HEK293 (cell line): ENCODE measurements around the gene MLLT10.
A peak's percentile ranks its signal among the peaks of the same experiment; 100 is the strongest.

Experiments
- CTCF ChIA-PET: fragments of 350-600 bp; formaldehyde crosslinking; extraction: SDS; loops from one replicate; lab custom pipeline; 2021; ENCODE audit warnings: antibody characterized with exemption; lab: Yijun Ruan, JAX
- POLR2A ChIA-PET: fragments of 300-600 bp; formaldehyde crosslinking; extraction: SDS; loops from one replicate; lab custom pipeline; 2020; ENCODE audit warnings: antibody characterized with exemption, inconsistent platforms; lab: Yijun Ruan, JAX
- H3K27ac ChIP-seq: fragments of 200-500 bp; sonication (Bioruptor generic); 2 replicates; pipeline ENCODE4 v1.5.1; 2014; ENCODE audit warnings: low read depth, low read length, control low read depth, inconsistent platforms; ENCODE audit errors: extremely low read depth
- H3K36me3 ChIP-seq, 2 experiments: fragments of 200-500 bp in 1 of 2; sonication (Bioruptor generic) in 1 of 2; 1 replicate in 1 of 2; 2 replicates in 1 of 2; pipeline ENCODE4 v1.5.1; 2014 to 2017; ENCODE audit warnings: inconsistent platforms in 2 of 2, low read length in 2 of 2; ENCODE audit not compliant: control insufficient read depth in 2 of 2, insufficient read depth in 1 of 2
- H3K4me1 ChIP-seq: fragments of 200-500 bp; sonication (Bioruptor generic); 2 replicates; pipeline ENCODE4 v1.5.1; 2014; ENCODE audit warnings: mild to moderate bottlenecking, low read length, inconsistent platforms; ENCODE audit not compliant: control insufficient read depth, insufficient read depth
- H3K4me3 ChIP-seq: 2 replicates; pipeline ENCODE4 v1.5.1; 2011; ENCODE audit warnings: low read depth, mild to moderate bottlenecking, control low read depth, low read length, moderate library complexity
- H3K9me3 ChIP-seq: fragments of 200-500 bp; sonication (Bioruptor generic); 2 replicates; pipeline ENCODE4 v1.5.1; 2014; ENCODE audit warnings: low read depth, low read length, inconsistent platforms; ENCODE audit not compliant: control insufficient read depth, insufficient read depth
- EGR2 ChIP-seq: fragments of 450-650 bp; formaldehyde crosslinking; IDR thresholded peaks from 2 replicates; pipeline ENCODE4 v1.5.1; 2016; ENCODE audit warnings: low read depth, missing biosample characterization, missing genetic modification characterization
- HOXA7 ChIP-seq: sonication (generic); formaldehyde crosslinking; IDR thresholded peaks from 2 replicates; pipeline ENCODE4 v1.8.1; 2022; ENCODE audit warnings: missing genetic modification reagents, borderline replicate concordance
- KLF16 ChIP-seq: fragments of 450-650 bp; formaldehyde crosslinking; IDR thresholded peaks from 2 replicates; pipeline ENCODE4 v1.5.1; 2017; ENCODE audit warnings: missing biosample characterization, missing genetic modification characterization
- KLF8 ChIP-seq: fragments of 450-650 bp; formaldehyde crosslinking; IDR thresholded peaks from 2 replicates; pipeline ENCODE4 v1.5.1; 2016; ENCODE audit warnings: missing biosample characterization, missing genetic modification characterization
- ZFHX2 ChIP-seq: fragments of 450-650 bp; formaldehyde crosslinking; conservative IDR thresholded peaks from 2 replicates; pipeline ENCODE4 v1.5.1; 2016; ENCODE audit warnings: missing biosample characterization, missing genetic modification characterization
- ZNF114 ChIP-seq: fragments of 450-650 bp; formaldehyde crosslinking; IDR thresholded peaks from 2 replicates; pipeline ENCODE4 v1.5.0; 2017; ENCODE audit warnings: missing biosample characterization, missing genetic modification characterization
- ZNF157 ChIP-seq: fragments of 450-650 bp; formaldehyde crosslinking; IDR thresholded peaks from 2 replicates; pipeline ENCODE4 v1.5.1; 2016; ENCODE audit warnings: missing biosample characterization, missing genetic modification characterization
- ZNF175 ChIP-seq: fragments of 450-650 bp; formaldehyde crosslinking; IDR thresholded peaks from 2 replicates; pipeline ENCODE4 v1.5.1; 2016; ENCODE audit warnings: missing biosample characterization, missing genetic modification characterization
- ZNF19 ChIP-seq: fragments of 450-650 bp; formaldehyde crosslinking; IDR thresholded peaks from 2 replicates; pipeline ENCODE4; 2016; ENCODE audit warnings: missing biosample characterization, missing genetic modification characterization, low read depth
- ZNF335 ChIP-seq: fragments of 450-650 bp; formaldehyde crosslinking; conservative IDR thresholded peaks from 2 replicates; pipeline ENCODE4 v1.5.1; 2016; ENCODE audit warnings: missing biosample characterization, missing genetic modification characterization
- ZNF366 ChIP-seq: fragments of 450-650 bp; formaldehyde crosslinking; conservative IDR thresholded peaks from 2 replicates; pipeline ENCODE4 v1.5.1; 2016; ENCODE audit warnings: missing biosample characterization, missing genetic modification characterization
- ZNF37A ChIP-seq: fragments of 450-650 bp; IDR thresholded peaks from 2 replicates; pipeline ENCODE4 v1.5.1; 2018; ENCODE audit warnings: missing biosample characterization, missing genetic modification characterization
- ZNF76 ChIP-seq: fragments of 450-650 bp; formaldehyde crosslinking; IDR thresholded peaks from 2 replicates; pipeline ENCODE4; 2016; ENCODE audit warnings: low read depth, missing biosample characterization, missing genetic modification characterization, borderline replicate concordance
- ZNF830 ChIP-seq: fragments of 450-650 bp; IDR thresholded peaks from 2 replicates; pipeline ENCODE4 v1.5.0; 2018; ENCODE audit warnings: missing biosample characterization, missing genetic modification characterization, low read depth, mild to moderate bottlenecking, moderate library complexity
- TF ChIP-seq, protein P1 (sequence below): fragments of 450-650 bp; formaldehyde crosslinking; IDR thresholded peaks from 2 replicates; pipeline ENCODE4 v1.5.1; 2016; ENCODE audit warnings: missing biosample characterization, missing genetic modification characterization
- TF ChIP-seq, protein P2 (sequence below): fragments of 450-650 bp; formaldehyde crosslinking; IDR thresholded peaks from 2 replicates; pipeline ENCODE4 v1.5.1; 2017; ENCODE audit warnings: missing biosample characterization, missing genetic modification characterization
- TF ChIP-seq, protein P3 (sequence below): fragments of 450-650 bp; formaldehyde crosslinking; IDR thresholded peaks from 2 replicates; pipeline ENCODE4 v1.5.1; 2017; ENCODE audit warnings: missing biosample characterization, missing genetic modification characterization

Gene MLLT10

DNA sequence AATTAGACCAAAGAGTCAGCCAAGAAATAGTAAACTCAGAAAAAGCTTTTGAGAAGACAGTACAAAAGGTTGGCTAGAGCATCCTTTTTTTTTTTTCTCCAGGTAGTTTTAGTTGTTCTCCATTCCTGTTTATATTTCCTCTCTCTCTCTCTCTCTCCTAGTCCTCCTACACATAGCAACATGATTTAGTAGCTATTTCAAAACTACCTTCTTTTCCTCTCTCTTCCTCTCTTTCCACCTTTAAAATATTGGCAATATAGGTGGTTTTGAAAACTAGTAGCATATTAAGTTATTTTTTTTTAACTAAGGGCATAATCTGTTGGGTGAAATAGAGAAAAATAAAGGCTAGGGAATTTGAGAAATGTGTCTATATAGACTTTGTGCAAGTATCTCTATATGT is 13.5 kb upstream of the MLLT10 start:
- no peak overlapping the region for H3K27ac ChIP-seq
- ChIA-PET CTCF (interaction anchor here (0.5 to 1.4 kb wide), 10 partner anchors 12 to 1843 kb away, joined by 3 to 4 read pairs (median 4); no protein-coding TSS in a partner anchor), POLR2A (interaction anchor here (3.2 kb wide), 1 partner anchor 24 kb away, joined by 23 read pairs; no protein-coding TSS in a partner anchor)
- no peak overlapping the region for H3K4me3 ChIP-seq
- peaks cover 23% of the 10 kb centered on the region for H3K4me1 ChIP-seq
- no peaks in the 10 kb centered on the region for H3K36me3 ChIP-seq
- H3K9me3 ChIP-seq: no peaks in the 10 kb centered on the region
- peak; percentile 51 for TF ChIP-seq EGR2 (tag by site-specific recombination)
- peak; percentile 47; the same call in 1 of the 2 replicates for TF ChIP-seq ZFHX2 (tag by site-specific recombination)
- 0 out of 2 replicates have a peak, but pooled peaks have one; percentile 17 for TF ChIP-seq KLF8 (tag by site-specific recombination)
- TF ChIP-seq ZNF114 (tag by site-specific recombination): no peak

DNA sequence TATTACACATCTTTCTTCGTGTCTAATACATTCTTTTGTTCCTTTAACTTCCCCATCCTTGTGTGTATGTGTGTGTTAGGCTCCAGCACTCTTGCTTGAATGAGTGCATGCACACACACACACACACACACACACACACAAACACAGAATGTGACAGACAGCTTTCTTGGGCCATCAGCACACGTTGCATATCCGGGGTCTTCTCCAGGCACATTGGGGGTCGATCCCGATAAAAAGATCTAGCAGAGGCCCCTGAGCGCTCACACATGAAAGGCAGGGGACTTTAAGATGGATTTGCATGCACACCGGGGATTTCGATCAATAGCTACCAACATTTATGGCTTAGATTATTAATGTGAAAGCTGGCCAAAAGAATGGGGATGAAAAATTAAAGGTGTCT is 13.1 kb upstream of the MLLT10 start:
- no peak overlapping the region for H3K4me3 ChIP-seq
- POLR2A ChIA-PET: interaction anchor here (1.0 to 3.2 kb wide), 2 partner anchors 24 kb away, joined by 5 to 23 read pairs; no protein-coding TSS in a partner anchor
- no peak overlapping the region for H3K27ac ChIP-seq
- H3K36me3 ChIP-seq: no peaks in the 10 kb centered on the region
- H3K9me3 ChIP-seq: no peaks in the 10 kb centered on the region
- H3K4me1 ChIP-seq: peaks cover 23% of the 10 kb centered on the region
- TF ChIP-seq HOXA7 (CRISPR knock-in tag) (no peak), ZNF335 (no peak), ZNF19 (tag by site-specific recombination) (no peak), ZNF157 (tag by site-specific recombination) (no peak), ZNF175 (no peak), ZNF830 (tag by site-specific recombination) (no peak), ZNF37A (tag by site-specific recombination) (no peak), ZNF76 (tag by site-specific recombination) (no peak), KLF16 (no peak), ZNF366 (tag by site-specific recombination) (peak; percentile 31; the same call in 1 of the 2 replicates)
- TF ChIP-seq, protein P1, sequence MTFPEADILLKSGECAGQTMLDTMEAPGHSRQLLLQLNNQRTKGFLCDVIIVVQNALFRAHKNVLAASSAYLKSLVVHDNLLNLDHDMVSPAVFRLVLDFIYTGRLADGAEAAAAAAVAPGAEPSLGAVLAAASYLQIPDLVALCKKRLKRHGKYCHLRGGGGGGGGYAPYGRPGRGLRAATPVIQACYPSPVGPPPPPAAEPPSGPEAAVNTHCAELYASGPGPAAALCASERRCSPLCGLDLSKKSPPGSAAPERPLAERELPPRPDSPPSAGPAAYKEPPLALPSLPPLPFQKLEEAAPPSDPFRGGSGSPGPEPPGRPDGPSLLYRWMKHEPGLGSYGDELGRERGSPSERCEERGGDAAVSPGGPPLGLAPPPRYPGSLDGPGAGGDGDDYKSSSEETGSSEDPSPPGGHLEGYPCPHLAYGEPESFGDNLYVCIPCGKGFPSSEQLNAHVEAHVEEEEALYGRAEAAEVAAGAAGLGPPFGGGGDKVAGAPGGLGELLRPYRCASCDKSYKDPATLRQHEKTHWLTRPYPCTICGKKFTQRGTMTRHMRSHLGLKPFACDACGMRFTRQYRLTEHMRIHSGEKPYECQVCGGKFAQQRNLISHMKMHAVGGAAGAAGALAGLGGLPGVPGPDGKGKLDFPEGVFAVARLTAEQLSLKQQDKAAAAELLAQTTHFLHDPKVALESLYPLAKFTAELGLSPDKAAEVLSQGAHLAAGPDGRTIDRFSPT: no peak
- TF ChIP-seq, protein P2, sequence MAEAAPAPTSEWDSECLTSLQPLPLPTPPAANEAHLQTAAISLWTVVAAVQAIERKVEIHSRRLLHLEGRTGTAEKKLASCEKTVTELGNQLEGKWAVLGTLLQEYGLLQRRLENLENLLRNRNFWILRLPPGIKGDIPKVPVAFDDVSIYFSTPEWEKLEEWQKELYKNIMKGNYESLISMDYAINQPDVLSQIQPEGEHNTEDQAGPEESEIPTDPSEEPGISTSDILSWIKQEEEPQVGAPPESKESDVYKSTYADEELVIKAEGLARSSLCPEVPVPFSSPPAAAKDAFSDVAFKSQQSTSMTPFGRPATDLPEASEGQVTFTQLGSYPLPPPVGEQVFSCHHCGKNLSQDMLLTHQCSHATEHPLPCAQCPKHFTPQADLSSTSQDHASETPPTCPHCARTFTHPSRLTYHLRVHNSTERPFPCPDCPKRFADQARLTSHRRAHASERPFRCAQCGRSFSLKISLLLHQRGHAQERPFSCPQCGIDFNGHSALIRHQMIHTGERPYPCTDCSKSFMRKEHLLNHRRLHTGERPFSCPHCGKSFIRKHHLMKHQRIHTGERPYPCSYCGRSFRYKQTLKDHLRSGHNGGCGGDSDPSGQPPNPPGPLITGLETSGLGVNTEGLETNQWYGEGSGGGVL (tag by site-specific recombination): no peak
- TF ChIP-seq, protein P3, sequence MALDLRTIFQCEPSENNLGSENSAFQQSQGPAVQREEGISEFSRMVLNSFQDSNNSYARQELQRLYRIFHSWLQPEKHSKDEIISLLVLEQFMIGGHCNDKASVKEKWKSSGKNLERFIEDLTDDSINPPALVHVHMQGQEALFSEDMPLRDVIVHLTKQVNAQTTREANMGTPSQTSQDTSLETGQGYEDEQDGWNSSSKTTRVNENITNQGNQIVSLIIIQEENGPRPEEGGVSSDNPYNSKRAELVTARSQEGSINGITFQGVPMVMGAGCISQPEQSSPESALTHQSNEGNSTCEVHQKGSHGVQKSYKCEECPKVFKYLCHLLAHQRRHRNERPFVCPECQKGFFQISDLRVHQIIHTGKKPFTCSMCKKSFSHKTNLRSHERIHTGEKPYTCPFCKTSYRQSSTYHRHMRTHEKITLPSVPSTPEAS (tag by site-specific recombination): peak; percentile 89
- CTCF ChIA-PET: interaction anchor here (0.5 to 1.1 kb wide), 8 partner anchors 12 to 437 kb away, joined by 3 to 4 read pairs (median 4); no protein-coding TSS in a partner anchor
